Neutrophil (primary cell): Measurements from ENCODE around the gene MAP7D2.

ENCODE experiments used
- H3K27ac ChIP-seq: fragments of 200-600 bp; sonication (generic); 2 replicates; pipeline ENCODE4 v1.5.1; 2016; ENCODE audit warnings: mild to moderate bottlenecking, moderate library complexity
- H3K27me3 ChIP-seq: fragments of 200-600 bp; sonication (generic); 2 replicates; pipeline ENCODE4 v1.6.0; 2016; ENCODE audit warnings: mild to moderate bottlenecking
- H3K36me3 ChIP-seq: fragments of 200-600 bp; sonication (generic); 2 replicates; pipeline ENCODE4 v1.5.1; 2017
- H3K4me1 ChIP-seq, 2 experiments: fragments of 200-600 bp in 1 of 2; sonication (generic) in 1 of 2; 1 replicate in 1 of 2; 2 replicates in 1 of 2; pipeline versions ENCODE4 v1.5.1 to v1.6.1; 2013 to 2016; ENCODE audit warnings: low read depth in 1 of 2, low read length in 1 of 2, mild to moderate bottlenecking in 1 of 2, moderate library complexity in 1 of 2; ENCODE audit not compliant: control insufficient read depth in 1 of 2, insufficient read depth in 1 of 2
- H3K4me3 ChIP-seq, 2 experiments: fragments of 200-600 bp in 1 of 2; sonication (generic) in 1 of 2; 1 replicate in 1 of 2; 2 replicates in 1 of 2; pipeline ENCODE4 v1.5.1; 2013 to 2016; ENCODE audit warnings: low read depth in 1 of 2, low read length in 1 of 2, mild to moderate bottlenecking in 1 of 2, moderate library complexity in 1 of 2
- H3K9me3 ChIP-seq: fragments of 200-600 bp; sonication (generic); 2 replicates; pipeline ENCODE4 v1.5.1; 2016
- TF ChIP-seq, protein P1 (sequence below): fragments of 200-600 bp; sonication (generic); IDR thresholded peaks from 2 replicates; pipeline ENCODE4 v1.5.1; 2016; ENCODE audit warnings: antibody characterized with exemption

Gene MAP7D2

DNA sequence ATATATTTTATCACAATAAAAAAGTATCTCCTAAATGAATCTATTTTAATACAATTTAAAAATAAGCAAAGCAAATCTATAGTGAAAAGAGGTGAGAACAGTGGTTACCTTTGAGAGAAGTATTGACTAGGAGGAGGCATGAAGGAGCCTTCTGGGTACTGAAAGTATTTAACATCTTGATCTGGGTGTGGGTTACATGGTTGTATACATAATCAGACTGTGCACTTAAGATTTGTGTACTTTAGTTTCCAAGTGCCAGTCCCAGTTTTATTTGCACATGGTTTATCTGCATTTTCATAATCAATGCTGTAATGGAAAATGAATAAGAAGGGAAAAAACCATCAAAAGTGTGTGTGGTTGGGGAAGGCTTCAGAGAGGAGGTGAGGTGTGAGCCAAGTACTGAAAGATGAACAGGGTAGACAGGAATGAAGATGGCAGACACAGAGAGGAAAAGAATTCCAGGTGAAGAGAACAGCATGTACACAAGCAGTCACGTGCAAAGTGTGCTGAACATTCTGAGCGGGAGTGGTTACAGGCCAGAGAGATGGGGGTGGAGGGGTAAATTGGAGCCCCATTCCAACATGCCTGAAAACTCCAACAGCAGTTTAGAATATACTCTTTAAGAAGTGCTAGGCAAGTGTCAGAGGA, 14.6 kb downstream of the MAP7D2 start:
- TF ChIP-seq, protein P1, sequence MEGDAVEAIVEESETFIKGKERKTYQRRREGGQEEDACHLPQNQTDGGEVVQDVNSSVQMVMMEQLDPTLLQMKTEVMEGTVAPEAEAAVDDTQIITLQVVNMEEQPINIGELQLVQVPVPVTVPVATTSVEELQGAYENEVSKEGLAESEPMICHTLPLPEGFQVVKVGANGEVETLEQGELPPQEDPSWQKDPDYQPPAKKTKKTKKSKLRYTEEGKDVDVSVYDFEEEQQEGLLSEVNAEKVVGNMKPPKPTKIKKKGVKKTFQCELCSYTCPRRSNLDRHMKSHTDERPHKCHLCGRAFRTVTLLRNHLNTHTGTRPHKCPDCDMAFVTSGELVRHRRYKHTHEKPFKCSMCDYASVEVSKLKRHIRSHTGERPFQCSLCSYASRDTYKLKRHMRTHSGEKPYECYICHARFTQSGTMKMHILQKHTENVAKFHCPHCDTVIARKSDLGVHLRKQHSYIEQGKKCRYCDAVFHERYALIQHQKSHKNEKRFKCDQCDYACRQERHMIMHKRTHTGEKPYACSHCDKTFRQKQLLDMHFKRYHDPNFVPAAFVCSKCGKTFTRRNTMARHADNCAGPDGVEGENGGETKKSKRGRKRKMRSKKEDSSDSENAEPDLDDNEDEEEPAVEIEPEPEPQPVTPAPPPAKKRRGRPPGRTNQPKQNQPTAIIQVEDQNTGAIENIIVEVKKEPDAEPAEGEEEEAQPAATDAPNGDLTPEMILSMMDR: no peak
- H3K36me3 ChIP-seq: no peaks in the 10 kb centered on the region
- H3K27ac ChIP-seq: no peak overlapping the region
- no peaks in the 10 kb centered on the region for H3K27me3 ChIP-seq
- H3K9me3 ChIP-seq: no peaks in the 10 kb centered on the region
- no peak overlapping the region for H3K4me3 ChIP-seq
- no peaks in the 10 kb centered on the region for H3K4me1 ChIP-seq

DNA sequence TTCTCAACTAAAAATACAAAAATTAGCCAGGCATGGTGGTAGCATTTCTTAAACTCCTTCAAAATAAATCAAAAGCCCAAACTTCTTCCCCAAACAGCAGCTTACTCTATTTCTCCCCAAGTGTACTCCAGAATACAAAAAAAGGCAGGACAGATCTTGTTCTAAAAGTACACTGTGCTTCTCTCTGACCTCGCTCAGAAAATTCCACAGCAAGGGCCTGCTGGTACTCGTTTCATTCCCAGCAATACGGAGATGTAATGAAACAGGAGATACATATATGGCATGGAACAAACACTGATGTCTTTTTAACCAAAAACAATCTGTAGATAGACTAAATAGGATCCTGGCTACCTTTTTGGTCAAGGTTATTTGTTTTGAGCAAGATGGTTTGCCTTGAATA, 25.2 kb downstream of the MAP7D2 start:
- H3K27me3 ChIP-seq: no peaks in the 10 kb centered on the region
- H3K4me3 ChIP-seq: no peak overlapping the region
- TF ChIP-seq, protein P1: no peak
- no peaks in the 10 kb centered on the region for H3K9me3 ChIP-seq
- H3K4me1 ChIP-seq: no peaks in the 10 kb centered on the region
- H3K27ac ChIP-seq: no peak overlapping the region
- H3K36me3 ChIP-seq: no peaks in the 10 kb centered on the region

DNA sequence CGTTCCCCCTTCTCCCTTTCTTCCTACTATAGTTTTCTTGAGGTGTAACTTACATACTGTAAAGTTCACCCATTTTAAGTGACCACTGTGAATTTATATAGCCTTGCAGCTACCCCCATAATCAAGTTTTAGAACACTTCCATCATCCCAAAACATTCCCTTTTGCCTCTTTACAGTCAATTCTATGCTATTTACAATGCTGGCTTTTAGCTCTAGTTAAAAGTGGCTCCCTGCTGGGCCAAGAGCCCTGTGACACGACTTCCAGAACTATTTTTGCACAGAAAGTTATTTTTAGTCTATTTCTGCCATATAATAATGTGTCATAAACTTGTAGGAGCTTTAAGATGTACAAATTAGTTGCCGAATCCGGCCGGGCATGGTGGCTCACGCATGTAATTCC, 26.9 kb downstream of the MAP7D2 start:
- TF ChIP-seq, protein P1: no peak
- Histone ChIP-seq H3K4me3 (no peak overlapping the region), H3K4me1 (no peaks in the 10 kb centered on the region), H3K36me3 (no peaks in the 10 kb centered on the region), H3K9me3 (no peaks in the 10 kb centered on the region), H3K27ac (no peak overlapping the region), H3K27me3 (no peaks in the 10 kb centered on the region)

DNA sequence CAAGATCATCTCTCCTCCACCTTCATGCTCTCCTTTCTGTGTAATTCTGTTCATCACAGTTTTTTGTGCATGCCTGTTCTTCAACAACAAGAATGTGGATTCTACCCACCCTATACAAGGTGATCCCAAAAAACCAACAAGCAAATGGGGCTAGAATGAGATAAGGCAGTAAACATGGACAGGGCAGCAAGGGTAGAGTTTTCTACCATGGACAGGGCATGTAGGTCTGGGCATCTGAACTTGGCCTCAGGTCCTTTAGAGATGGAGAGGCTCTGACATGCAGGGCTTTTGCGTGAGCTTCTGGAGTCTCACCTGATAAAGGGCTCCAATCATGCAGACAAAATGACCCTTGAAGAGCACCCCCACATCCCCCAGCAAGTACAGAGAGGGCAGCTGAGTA, 36.4 kb downstream of the MAP7D2 start:
- no peaks in the 10 kb centered on the region for H3K4me1 ChIP-seq
- TF ChIP-seq, protein P1: no peak
- no peak overlapping the region for H3K4me3 ChIP-seq
- H3K27ac ChIP-seq: no peak overlapping the region
- H3K27me3 ChIP-seq: no peaks in the 10 kb centered on the region
- no peaks in the 10 kb centered on the region for H3K9me3 ChIP-seq
- H3K36me3 ChIP-seq: no peaks in the 10 kb centered on the region

DNA sequence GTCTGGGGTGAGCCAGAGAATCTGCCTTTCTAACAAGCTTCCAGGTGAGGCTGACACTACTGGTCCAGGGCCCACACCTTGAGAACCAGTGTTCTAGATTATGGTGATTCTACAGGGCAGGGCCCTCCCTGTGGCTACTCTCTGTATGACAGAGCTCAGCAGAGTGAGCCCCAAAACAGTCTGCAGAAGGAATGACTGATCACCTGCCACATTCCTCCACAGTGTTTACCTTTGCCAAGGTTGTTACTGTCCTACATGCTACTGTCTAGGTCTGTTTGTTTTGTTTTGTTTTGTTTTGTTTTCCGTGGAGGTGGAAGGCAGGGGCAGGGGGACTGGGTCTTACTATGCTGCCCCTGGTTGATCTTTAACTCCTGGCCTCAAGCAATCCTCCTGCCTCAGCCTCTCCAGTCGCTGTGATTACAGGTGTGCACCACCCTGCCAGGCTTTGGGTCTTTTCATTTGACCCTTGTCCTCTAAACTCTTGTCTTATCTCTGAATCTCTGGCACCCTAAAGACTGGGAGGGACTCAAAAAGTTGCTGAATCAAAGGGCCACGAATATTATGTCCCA, 45.1 kb downstream of the MAP7D2 start:
- TF ChIP-seq, protein P1: no peak
- Histone ChIP-seq H3K4me1 (no peaks in the 10 kb centered on the region), H3K27ac (no peak overlapping the region), H3K9me3 (no peaks in the 10 kb centered on the region), H3K4me3 (no peak overlapping the region), H3K36me3 (no peaks in the 10 kb centered on the region), H3K27me3 (no peaks in the 10 kb centered on the region)
